ENCODE data around the gene KLF7.

KLF7 gene

DNA sequence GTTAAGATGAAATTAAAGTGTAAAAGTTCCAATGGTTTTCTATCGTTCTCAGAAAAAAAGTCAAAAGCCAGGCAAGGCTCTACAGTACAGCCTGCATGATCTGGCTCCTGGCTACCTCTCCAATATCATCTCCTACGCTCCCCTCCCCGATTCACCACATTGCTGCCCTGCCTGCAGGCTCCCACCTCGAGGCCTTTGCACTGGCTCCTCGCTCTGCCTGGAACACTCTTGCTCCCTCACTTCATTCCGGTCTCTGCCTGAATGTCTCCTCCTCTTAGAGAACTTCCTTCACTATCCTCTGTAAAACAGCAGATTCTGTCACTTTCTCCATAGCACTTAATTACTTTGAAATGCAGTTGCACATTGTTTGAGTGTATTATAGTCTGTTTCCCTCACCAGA is 72.5 kb downstream of the KLF7 start:
- DNase-seq (ENCODE audit: insufficient read length, low spot score) (no peak), FAIRE-seq (no peak)
- TF ChIP-seq, protein P1, sequence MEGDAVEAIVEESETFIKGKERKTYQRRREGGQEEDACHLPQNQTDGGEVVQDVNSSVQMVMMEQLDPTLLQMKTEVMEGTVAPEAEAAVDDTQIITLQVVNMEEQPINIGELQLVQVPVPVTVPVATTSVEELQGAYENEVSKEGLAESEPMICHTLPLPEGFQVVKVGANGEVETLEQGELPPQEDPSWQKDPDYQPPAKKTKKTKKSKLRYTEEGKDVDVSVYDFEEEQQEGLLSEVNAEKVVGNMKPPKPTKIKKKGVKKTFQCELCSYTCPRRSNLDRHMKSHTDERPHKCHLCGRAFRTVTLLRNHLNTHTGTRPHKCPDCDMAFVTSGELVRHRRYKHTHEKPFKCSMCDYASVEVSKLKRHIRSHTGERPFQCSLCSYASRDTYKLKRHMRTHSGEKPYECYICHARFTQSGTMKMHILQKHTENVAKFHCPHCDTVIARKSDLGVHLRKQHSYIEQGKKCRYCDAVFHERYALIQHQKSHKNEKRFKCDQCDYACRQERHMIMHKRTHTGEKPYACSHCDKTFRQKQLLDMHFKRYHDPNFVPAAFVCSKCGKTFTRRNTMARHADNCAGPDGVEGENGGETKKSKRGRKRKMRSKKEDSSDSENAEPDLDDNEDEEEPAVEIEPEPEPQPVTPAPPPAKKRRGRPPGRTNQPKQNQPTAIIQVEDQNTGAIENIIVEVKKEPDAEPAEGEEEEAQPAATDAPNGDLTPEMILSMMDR (IDR thresholded peaks at IDR 0.05; ENCODE audit: insufficient read depth, missing control alignments), result no peak

DNA sequence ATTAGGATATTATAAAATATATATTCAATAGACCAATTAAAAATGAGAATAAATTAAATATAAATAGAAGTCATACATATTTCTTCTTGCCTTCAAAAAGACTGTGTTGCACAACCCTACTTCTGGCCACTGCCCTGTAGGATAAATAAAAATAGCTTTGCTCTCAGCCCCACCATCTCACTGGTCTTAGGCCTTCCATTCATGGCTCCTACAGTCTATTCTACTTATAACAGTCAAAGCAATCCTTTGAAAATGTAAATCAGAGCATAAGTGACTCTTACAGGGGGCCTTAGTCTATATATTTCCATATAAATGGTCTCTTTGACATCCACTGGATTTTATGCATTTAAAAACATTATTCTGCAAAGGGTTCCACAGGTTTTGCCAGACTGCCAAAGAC is 72.9 kb downstream of the KLF7 start:
- DNase-seq (ENCODE audit: insufficient read length, low spot score) (no peak), FAIRE-seq (no peak)
- TF ChIP-seq, protein P1 (IDR thresholded peaks at IDR 0.05; ENCODE audit: insufficient read depth, missing control alignments), result no peak

DNA sequence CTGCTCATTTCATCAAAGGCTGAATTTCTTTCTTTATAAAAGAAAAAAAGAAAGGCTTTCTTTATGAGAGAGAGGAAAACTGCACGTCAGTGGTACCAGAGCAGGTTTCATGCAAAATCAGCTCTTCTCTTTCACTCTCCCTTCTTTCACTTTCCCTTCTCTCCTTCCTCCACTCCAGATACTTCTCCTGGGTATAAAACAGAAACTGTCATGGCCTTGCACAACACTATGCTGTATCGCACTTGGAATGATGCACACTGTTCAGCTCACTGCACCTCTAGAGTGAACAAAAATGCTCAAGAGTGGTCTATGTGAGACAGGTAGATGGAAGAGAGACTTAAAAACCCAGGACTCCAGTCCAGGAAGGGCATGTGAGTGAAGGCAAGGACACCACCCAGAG is 73.8 kb downstream of the KLF7 start:
- TF ChIP-seq, protein P1 (IDR thresholded peaks at IDR 0.05; ENCODE audit: insufficient read depth, missing control alignments), result no peak
- FAIRE-seq (no peak), DNase-seq (ENCODE audit: insufficient read length, low spot score) (no peak)

DNA sequence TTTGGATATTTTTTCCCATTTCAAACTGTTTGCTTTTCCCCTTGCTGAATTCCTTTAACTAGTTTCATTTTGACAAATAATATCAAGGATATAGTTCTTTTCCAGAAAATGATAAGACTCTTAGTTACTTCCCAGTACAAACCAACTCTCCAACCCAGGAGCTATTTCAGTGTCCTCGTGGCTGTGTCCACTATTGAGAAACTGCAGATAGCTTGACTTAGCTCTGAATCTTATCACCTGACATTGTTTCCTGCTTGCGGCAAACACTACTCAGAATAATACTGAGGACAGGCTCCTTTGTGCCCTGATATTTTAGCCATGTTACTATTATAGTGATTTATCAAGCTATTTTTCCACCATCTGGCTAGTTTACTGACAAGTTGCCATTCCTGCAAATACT is 74.6 kb downstream of the KLF7 start:
- TF ChIP-seq, protein P1 (IDR thresholded peaks at IDR 0.05; ENCODE audit: insufficient read depth, missing control alignments), result no peak
- DNase-seq (ENCODE audit: insufficient read length, low spot score) (no peak), FAIRE-seq (no peak)

DNA sequence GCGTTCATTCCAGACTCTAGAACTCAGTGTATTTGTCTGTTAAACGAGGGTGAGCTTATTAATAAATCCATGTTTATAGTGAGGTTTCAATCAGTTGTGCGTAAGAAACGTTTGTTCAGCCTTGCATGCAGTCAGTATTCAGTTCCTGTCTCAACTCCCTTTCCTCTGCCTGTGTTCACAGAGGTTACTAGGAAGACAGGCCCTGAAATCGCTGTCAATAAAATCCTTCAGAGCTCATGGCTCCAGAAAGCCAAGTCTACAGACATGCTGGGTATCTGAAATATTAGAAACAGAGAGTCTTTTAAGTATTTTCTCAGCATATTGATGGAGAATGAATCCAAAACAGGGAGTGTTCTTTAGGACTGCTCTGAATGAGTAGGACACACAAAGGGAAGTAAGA is 75.4 kb downstream of the KLF7 start:
- FAIRE-seq, result no peak
- no peak for DNase-seq (ENCODE audit: insufficient read length, low spot score)
- TF ChIP-seq, protein P1 (IDR thresholded peaks at IDR 0.05; ENCODE audit: insufficient read depth, missing control alignments), result no peak

DNA sequence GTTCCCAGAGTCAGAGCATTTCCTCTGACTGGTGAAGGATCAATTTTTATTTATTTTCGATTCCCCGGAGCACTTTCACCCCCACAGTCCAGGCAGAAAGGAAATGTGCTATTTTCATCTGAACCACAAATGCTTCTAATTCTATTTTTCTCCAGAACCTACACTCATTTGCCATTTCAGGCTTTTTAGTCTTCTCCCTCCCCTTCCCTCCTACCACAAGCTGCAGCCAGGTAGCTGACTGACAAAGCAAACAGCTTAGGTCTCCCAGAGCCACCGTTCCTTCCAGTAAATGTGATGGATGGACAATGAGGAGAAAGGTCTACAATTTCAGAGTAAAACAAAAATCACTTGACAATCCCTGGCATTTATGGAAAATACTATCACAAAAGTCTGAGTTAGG is 76.9 kb downstream of the KLF7 start:
- DNase-seq (ENCODE audit: insufficient read length, low spot score) (no peak), FAIRE-seq (no peak)
- TF ChIP-seq, protein P1 (IDR thresholded peaks at IDR 0.05; ENCODE audit: insufficient read depth, missing control alignments), result no peak

DNA sequence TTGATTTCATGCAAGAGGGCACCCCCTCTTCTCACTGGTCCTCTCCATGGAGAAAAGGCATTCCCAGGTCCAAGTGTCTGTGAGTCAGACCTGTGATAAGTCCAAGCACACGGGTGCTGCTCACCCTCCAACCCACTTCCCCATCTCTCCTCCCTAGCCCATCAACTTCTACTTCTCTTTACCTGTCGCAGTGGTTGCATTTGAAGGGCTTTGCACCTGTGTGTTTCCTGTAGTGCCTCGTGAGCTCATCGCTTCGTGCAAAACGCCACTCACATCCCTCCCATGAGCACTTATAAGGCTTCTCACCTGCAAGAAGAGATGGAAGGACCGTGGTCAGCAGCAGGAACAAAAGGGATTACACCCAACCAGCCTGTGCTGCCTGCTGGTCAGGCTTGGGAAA is 77.5 kb downstream of the KLF7 start:
- TF ChIP-seq, protein P1 (IDR thresholded peaks at IDR 0.05; ENCODE audit: insufficient read depth, missing control alignments), result no peak
- no peak for FAIRE-seq

More for the DNA sequence above, 77.5 kb downstream of the KLF7 start:
- no peak for DNase-seq (ENCODE audit: insufficient read length, low spot score)
